H9 (cell line): Measurements from ENCODE around the gene MIOS. TPM values are rescaled to one million over a fixed set of nuclear protein-coding genes. Genes with fewer than 3 reads are reported as not detected.

Experiments used
- DNase-seq: peaks from one replicate; pipeline ENCODE4 v3.0.0-alpha.2; 2017
- H2AFZ ChIP-seq: one replicate; pipeline ENCODE4 v1.6.1; 2013; ENCODE audit warnings: mild to moderate bottlenecking, low read length, control low read depth, moderate library complexity
- H2AK5ac ChIP-seq: 2 replicates; pipeline ENCODE4 v1.6.1; 2013; ENCODE audit warnings: low read length, control low read depth, mixed read lengths; ENCODE audit not compliant: insufficient read length
- H2BK120ac ChIP-seq: one replicate; pipeline ENCODE4 v1.6.1; 2013; ENCODE audit warnings: low read depth, mild to moderate bottlenecking, low read length, control low read depth, inconsistent platforms; ENCODE audit not compliant: poor library complexity, severe bottlenecking
- H2BK12ac ChIP-seq: 2 replicates; pipeline ENCODE4 v1.6.1; 2013; ENCODE audit warnings: low read length, control low read depth, mixed read lengths, low read depth; ENCODE audit not compliant: insufficient read length
- H2BK15ac ChIP-seq: 2 replicates; pipeline ENCODE4 v1.6.1; 2013; ENCODE audit warnings: low read depth, low read length, control low read depth
- H2BK20ac ChIP-seq: one replicate; pipeline ENCODE4 v1.6.1; 2013; ENCODE audit warnings: low read depth, mild to moderate bottlenecking, low read length, control low read depth, inconsistent platforms; ENCODE audit not compliant: poor library complexity, severe bottlenecking
- H2BK5ac ChIP-seq: 2 replicates; pipeline ENCODE4 v1.6.1; 2013; ENCODE audit warnings: low read length, control low read depth, mixed read lengths; ENCODE audit not compliant: insufficient read length
- H3K14ac ChIP-seq: 2 replicates; pipeline ENCODE4 v1.6.1; 2013; ENCODE audit warnings: low read length, control low read depth; ENCODE audit not compliant: insufficient read depth
- H3K18ac ChIP-seq: 2 replicates; pipeline ENCODE4 v1.6.1; 2013; ENCODE audit warnings: low read depth, mild to moderate bottlenecking, mixed read lengths, low read length, control low read depth; ENCODE audit not compliant: insufficient read length
- H3K23ac ChIP-seq: 2 replicates; pipeline ENCODE4 v1.6.1; 2013; ENCODE audit warnings: low read length, control low read depth, mixed read lengths, low read depth; ENCODE audit not compliant: insufficient read length
- H3K23me2 ChIP-seq: 2 replicates; pipeline ENCODE4 v1.6.1; 2013; ENCODE audit warnings: low read depth, mild to moderate bottlenecking, mixed read lengths, low read length, control low read depth; ENCODE audit not compliant: insufficient read length, poor library complexity, severe bottlenecking
- H3K27ac ChIP-seq: 2 replicates; pipeline ENCODE4 v1.5.1; 2013; ENCODE audit warnings: low read length, control low read depth, mixed read lengths, low read depth; ENCODE audit not compliant: insufficient read length
- H3K27me3 ChIP-seq: 2 replicates; pipeline ENCODE4 v1.6.1; 2013; ENCODE audit warnings: low read length, control low read depth, inconsistent platforms; ENCODE audit not compliant: insufficient read depth
- H3K4ac ChIP-seq: 2 replicates; pipeline ENCODE4 v1.6.1; 2013; ENCODE audit warnings: low read depth, mild to moderate bottlenecking, control low read depth, inconsistent platforms, low read length, moderate library complexity
- H3K4me1 ChIP-seq: 2 replicates; pipeline ENCODE4 v1.6.1; 2013; ENCODE audit warnings: low read length, control low read depth, inconsistent platforms; ENCODE audit not compliant: insufficient read depth
- H3K4me2 ChIP-seq: 2 replicates; pipeline ENCODE4 v1.6.1; 2013; ENCODE audit warnings: low read length, control low read depth, mixed read lengths; ENCODE audit not compliant: insufficient read length, insufficient read depth
- H3K56ac ChIP-seq: 2 replicates; pipeline ENCODE4 v1.6.1; 2013; ENCODE audit warnings: low read depth, mild to moderate bottlenecking, mixed read lengths, low read length, control low read depth; ENCODE audit not compliant: insufficient read length
- H3K79me1 ChIP-seq: 2 replicates; pipeline ENCODE4 v1.6.1; 2013; ENCODE audit warnings: low read depth, mild to moderate bottlenecking, moderate library complexity, low read length, control low read depth, inconsistent platforms; ENCODE audit not compliant: insufficient read depth, poor library complexity, severe bottlenecking
- H3K79me2 ChIP-seq: 2 replicates; pipeline ENCODE4 v1.6.1; 2013; ENCODE audit warnings: low read length, control low read depth, inconsistent platforms; ENCODE audit not compliant: insufficient read depth
- H3K9ac ChIP-seq: 2 replicates; pipeline ENCODE4 v1.6.1; 2013; ENCODE audit warnings: low read length, control low read depth, mixed read lengths; ENCODE audit not compliant: insufficient read length; ENCODE audit errors: extremely low read depth
- H3K9me3 ChIP-seq: one replicate; pipeline ENCODE4 v1.6.1; 2013; ENCODE audit warnings: low read depth, low read length, inconsistent platforms; ENCODE audit not compliant: control insufficient read depth
- H3T11ph ChIP-seq: one replicate; pipeline ENCODE4 v1.6.1; 2013; ENCODE audit warnings: mild to moderate bottlenecking, low read length, control low read depth, inconsistent platforms
- H4K20me1 ChIP-seq: one replicate; pipeline ENCODE4 v1.6.1; 2013; ENCODE audit not compliant: control insufficient read depth, insufficient read length, insufficient read depth
- H4K5ac ChIP-seq: 2 replicates; pipeline ENCODE4 v1.6.1; 2013; ENCODE audit warnings: low read depth, mild to moderate bottlenecking, mixed read lengths, low read length, control low read depth; ENCODE audit not compliant: insufficient read length
- H4K8ac ChIP-seq: replicated peaks from 2 replicates; pipeline ENCODE4 v1.6.1; 2013; ENCODE audit warnings: low read length, control low read depth, mixed read lengths, low read depth; ENCODE audit not compliant: insufficient read length
- H4K91ac ChIP-seq: 2 replicates; pipeline ENCODE4 v1.6.1; 2013; ENCODE audit warnings: low read depth, mild to moderate bottlenecking, moderate library complexity, mixed read lengths, low read length, control low read depth; ENCODE audit not compliant: insufficient read length
- H3K27ac Mint-ChIP-seq, 3 experiments: 2 replicates in 2 of 3; 3 replicates in 1 of 3; pipeline ENCODE4 v1.8.0; 2020 to 2021; ENCODE audit warnings: mixed read lengths in 3 of 3, mild to moderate bottlenecking in 1 of 3, moderate library complexity in 1 of 3
- H3K27me3 Mint-ChIP-seq: 2 replicates; pipeline ENCODE4 v1.8.0; 2021; ENCODE audit warnings: low read depth, mild to moderate bottlenecking, moderate library complexity, mixed read lengths
- H3K36me3 Mint-ChIP-seq, 3 experiments: 2 replicates in 2 of 3; 3 replicates in 1 of 3; pipeline ENCODE4 v1.8.0; 2020 to 2021; ENCODE audit warnings: low read depth in 3 of 3, mixed read lengths in 3 of 3; ENCODE audit not compliant: insufficient read depth in 1 of 3
- H3K4me1 Mint-ChIP-seq, 2 experiments: 2 replicates each; pipeline ENCODE4 v1.8.0; 2020; ENCODE audit warnings: mixed read lengths in 2 of 2
- H3K4me3 Mint-ChIP-seq, 2 experiments: 2 replicates in 1 of 2; 3 replicates in 1 of 2; pipeline ENCODE4 v1.8.0; 2020 to 2021; ENCODE audit warnings: mild to moderate bottlenecking in 2 of 2, mixed read lengths in 2 of 2, moderate library complexity in 1 of 2
- H3K9me3 Mint-ChIP-seq, 2 experiments: 2 replicates in 1 of 2; 3 replicates in 1 of 2; pipeline ENCODE4 v1.8.0; 2020; ENCODE audit warnings: mild to moderate bottlenecking in 2 of 2, mixed read lengths in 2 of 2, moderate library complexity in 1 of 2
- CTCF ChIP-seq: fragments of 200-600 bp; sonication (generic); conservative IDR thresholded peaks from 3 replicates; pipeline ENCODE4 v1.8.0; 2021; ENCODE audit warnings: antibody characterized with exemption, mild to moderate bottlenecking
- WGBS: extraction: QIAGEN DNeasy Blood & Tissue Kit; methylation state at CpG from one replicate; pipeline ENCODE4 v1.1.7; 2013; ENCODE audit warnings: missing lambda C conversion rate, low lambda C conversion rate, mixed read lengths; ENCODE audit not compliant: insufficient read length; ENCODE audit errors: extremely low coverage; 5-methylcytosine and 5-hydroxymethylcytosine counted together
- total RNA-seq: library from RNA; stranded (reverse); gene quantifications from 2 replicates; pipeline ENCODE4 v1.2.1, GENCODE V29; 2021

Gene MIOS
- total RNA-seq, 1 experiment from 2014 or later: 46.4 TPM

GRCh38 chr7:7612519-7612918 lies 45.8 kb downstream of the MIOS start:
- Histone ChIP-seq H2BK5ac (no peak overlapping the region), H2AFZ (no peak overlapping the region), H3K4me1 (no peaks in the 10 kb centered on the region), H3K4me2 (no peak overlapping the region), H3K23me2 (no peaks in the 10 kb centered on the region), H3K79me1 (no peaks in the 10 kb centered on the region), H2BK20ac (no peak overlapping the region), H3K18ac (no peak overlapping the region), H3K4ac (no peak overlapping the region), H3K14ac (no peak overlapping the region), H3K27me3 (no peaks in the 10 kb centered on the region), H3K56ac (no peak overlapping the region), H4K5ac (no peak overlapping the region), H3K23ac (no peak overlapping the region), H2BK120ac (no peak overlapping the region), H4K8ac (no peak overlapping the region), H4K20me1 (no peaks in the 10 kb centered on the region), H2BK15ac (no peak overlapping the region), H3K9me3 (no peaks in the 10 kb centered on the region), H4K91ac (no peak overlapping the region), H3T11ph (no peak overlapping the region), H2AK5ac (no peak overlapping the region), H3K27ac (no peak overlapping the region), H2BK12ac (no peak overlapping the region), H3K79me2 (no peaks in the 10 kb centered on the region), H3K9ac (no peak overlapping the region)
- H3K9me3 Mint-ChIP-seq: no peaks in the 10 kb centered on the region
- H3K36me3 Mint-ChIP-seq: peaks cover 0 to 5% (median 4%) of the 10 kb centered on the region in 3 experiments; a peak in 5 of 7 replicates
- H3K27me3 Mint-ChIP-seq: no peaks in the 10 kb centered on the region
- WGBS: no CpG with 5 or more reads among the region's 1 CpG
- no peak overlapping the region for H3K27ac Mint-ChIP-seq
- DNase-seq: no peak
- TF ChIP-seq CTCF: no peak
- H3K4me1 Mint-ChIP-seq: no peaks in the 10 kb centered on the region
- H3K4me3 Mint-ChIP-seq: no peak overlapping the region
